ENCODE data around the gene KRABD2.
"Not testable (repeated sequence)": the region's sequence is repeated elsewhere in the genome, so short reads cannot be mapped to it uniquely, and the experiment has no call there.

The KRABD2 gene

GRCh38 chr17:8392674-8393469, 16.4 kb upstream of the KRABD2 start:
- no peak for DNase-seq (ENCODE audit: low read depth)

GRCh38 chr17:8392274-8392673, 15.8 kb upstream of the KRABD2 start:
- no peak for DNase-seq (ENCODE audit: low read depth)

GRCh38 chr17:8391711-8392110, 15.2 kb upstream of the KRABD2 start:
- DNase-seq (ENCODE audit: low read depth), result peak; percentile 13

GRCh38 chr17:8387914-8388651, 11.6 kb upstream of the KRABD2 start:
- DNase-seq (ENCODE audit: low read depth), result no peak

- DNase-seq (ENCODE audit: low read depth), result no peak
Measured at GRCh38 chr17:8386841-8387240, 10.3 kb upstream of the KRABD2 start.

- peak; percentile 94 for DNase-seq (ENCODE audit: low read depth)
Measured at GRCh38 chr17:8384801-8385378, 8.4 kb upstream of the KRABD2 start.

- peak; percentile 97 for DNase-seq (ENCODE audit: low read depth)
Measured at GRCh38 chr17:8383143-8383822, 6.8 kb upstream of the KRABD2 start, which contains the start of gene RPL26. TSS of gene RPL26 (minus strand) at chr17:8383193. CDS start at chr17:8382310, 883 bp downstream.

GRCh38 chr17:8382880-8383142, 6.3 kb upstream of the KRABD2 start:
- DNase-seq (ENCODE audit: low read depth), result no peak

- no peak for DNase-seq (ENCODE audit: low read depth)
Measured at GRCh38 chr17:8382052-8382879, 5.8 kb upstream of the KRABD2 start.

- DNase-seq (ENCODE audit: low read depth), result no peak
Measured at GRCh38 chr17:8380049-8380448, 3.5 kb upstream of the KRABD2 start.

- DNase-seq (ENCODE audit: low read depth), result not testable (repeated sequence)
Measured at GRCh38 chr17:8378117-8378516, 1.6 kb upstream of the KRABD2 start.

GRCh38 chr17:8377422-8377821, 918 bp upstream of the KRABD2 start:
- DNase-seq (ENCODE audit: low read depth), result no peak

GRCh38 chr17:8375738-8376259, 705 bp downstream of the KRABD2 start:
- peak; percentile 65 for DNase-seq (ENCODE audit: low read depth)

- DNase-seq (ENCODE audit: low read depth), result not testable (repeated sequence)
Measured at GRCh38 chr17:8373856-8374255, 2.6 kb downstream of the KRABD2 start.

GRCh38 chr17:8372422-8372821, 4.1 kb downstream of the KRABD2 start:
- DNase-seq (ENCODE audit: low read depth), result no peak

GRCh38 chr17:8371786-8372185, 4.7 kb downstream of the KRABD2 start:
- DNase-seq (ENCODE audit: low read depth), result no peak

- no peak for DNase-seq (ENCODE audit: low read depth)
Measured at GRCh38 chr17:8369944-8370343, 6.6 kb downstream of the KRABD2 start.

GRCh38 chr17:8368193-8368592, 8.3 kb downstream of the KRABD2 start:
- DNase-seq (ENCODE audit: low read depth), result no peak

GRCh38 chr17:8366231-8366630, 10.3 kb downstream of the KRABD2 start:
- DNase-seq (ENCODE audit: low read depth), result peak; percentile 15

- DNase-seq (ENCODE audit: low read depth), result peak; percentile 48
Measured at GRCh38 chr17:8365143-8365542, 11.4 kb downstream of the KRABD2 start.

- DNase-seq (ENCODE audit: low read depth), result no peak
Measured at GRCh38 chr17:8362651-8363332, 13.7 kb downstream of the KRABD2 start.

Measured in renal cortical epithelial cell (primary cell).